ENCODE data around the gene PDYN. TPM values are rescaled to one million over a fixed set of nuclear protein-coding genes. Genes with fewer than 3 reads are reported as not detected.

PDYN gene
- polyA plus RNA-seq, 1 donor (not counting 4 experiments of a cell fraction or from before 2014, with no cell fraction given): not detected

- dilution Hi-C loops (cut with MboI; ENCODE audit: extremely low pct_ligation_motif_present, low sequenced_read_pairs): no loop called here
- FAIRE-seq: no peak
Observed at GRCh38 chr20:1930165-1930564, 63.7 kb downstream of the PDYN start.

DNA sequence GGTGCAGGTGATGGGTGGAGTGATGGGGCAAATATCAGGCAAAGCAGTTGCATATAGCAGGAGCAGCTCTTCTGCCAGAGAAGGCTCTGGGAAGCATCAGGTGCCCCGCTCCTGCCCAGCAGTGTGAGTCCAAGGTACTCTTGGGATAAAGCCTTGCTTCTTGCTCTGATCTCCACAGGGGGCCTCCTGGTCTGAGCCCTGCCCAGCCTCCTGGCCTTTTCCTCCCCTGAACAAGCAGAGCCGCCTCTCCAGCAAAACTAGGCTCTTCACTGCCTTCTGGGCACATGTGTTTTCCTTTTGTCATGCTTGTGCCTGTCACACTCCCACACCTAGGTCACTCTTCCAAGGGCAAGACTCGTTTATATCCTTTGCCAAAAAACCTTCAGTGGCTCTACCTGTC is 64.4 kb downstream of the PDYN start:
- dilution Hi-C loops (cut with MboI; ENCODE audit: extremely low pct_ligation_motif_present, low sequenced_read_pairs): no loop called here
- H3K9me3 ChIP-seq (ENCODE audit: control insufficient read depth, low read depth, low read length): no peaks in the 10 kb centered on the region
- no peaks in the 10 kb centered on the region for H3K27me3 ChIP-seq (ENCODE audit: control insufficient read depth, extremely low read depth, insufficient read depth, low read length)
- no peak for FAIRE-seq
- no peaks in the 10 kb centered on the region for H3K79me2 ChIP-seq (ENCODE audit: control insufficient read depth, insufficient read depth, low read length)
- DNase-seq (ENCODE audit: low read depth, low spot score): no peak
- peaks cover 8 to 12% of the 10 kb centered on the region in 2 experiments for H3K36me3 ChIP-seq (ENCODE audit: control insufficient read depth in 2 of 2, extremely low read depth in 1 of 2, insufficient read depth in 2 of 2, low read length in 2 of 2)
- no peak overlapping the region for H3K27ac ChIP-seq (ENCODE audit: control insufficient read depth, insufficient read depth, low read length)
- H2AFZ ChIP-seq (ENCODE audit: control insufficient read depth, low read length): no peak overlapping the region
- no peak overlapping the region for H3K9ac ChIP-seq (ENCODE audit: control insufficient read depth, extremely low read depth, insufficient read depth, low read length)
- H3K4me1 ChIP-seq (ENCODE audit: control insufficient read depth, extremely low read depth, insufficient read depth, low read length): peaks cover 15% of the 10 kb centered on the region
- TF ChIP-seq, protein P1, sequence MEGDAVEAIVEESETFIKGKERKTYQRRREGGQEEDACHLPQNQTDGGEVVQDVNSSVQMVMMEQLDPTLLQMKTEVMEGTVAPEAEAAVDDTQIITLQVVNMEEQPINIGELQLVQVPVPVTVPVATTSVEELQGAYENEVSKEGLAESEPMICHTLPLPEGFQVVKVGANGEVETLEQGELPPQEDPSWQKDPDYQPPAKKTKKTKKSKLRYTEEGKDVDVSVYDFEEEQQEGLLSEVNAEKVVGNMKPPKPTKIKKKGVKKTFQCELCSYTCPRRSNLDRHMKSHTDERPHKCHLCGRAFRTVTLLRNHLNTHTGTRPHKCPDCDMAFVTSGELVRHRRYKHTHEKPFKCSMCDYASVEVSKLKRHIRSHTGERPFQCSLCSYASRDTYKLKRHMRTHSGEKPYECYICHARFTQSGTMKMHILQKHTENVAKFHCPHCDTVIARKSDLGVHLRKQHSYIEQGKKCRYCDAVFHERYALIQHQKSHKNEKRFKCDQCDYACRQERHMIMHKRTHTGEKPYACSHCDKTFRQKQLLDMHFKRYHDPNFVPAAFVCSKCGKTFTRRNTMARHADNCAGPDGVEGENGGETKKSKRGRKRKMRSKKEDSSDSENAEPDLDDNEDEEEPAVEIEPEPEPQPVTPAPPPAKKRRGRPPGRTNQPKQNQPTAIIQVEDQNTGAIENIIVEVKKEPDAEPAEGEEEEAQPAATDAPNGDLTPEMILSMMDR (optimal IDR thresholded peaks at IDR 0.05 in 1 of 3, IDR thresholded peaks at IDR 0.05 in 1 of 3, conservative IDR thresholded peaks at IDR 0.05 in 1 of 3; ENCODE audit: extremely low read depth in 1 of 3, insufficient read depth in 2 of 3, low read length in 3 of 3): no peak
- no peak for TF ChIP-seq EZH2 (IDR thresholded peaks at IDR 0.05; ENCODE audit: low read length)
- H4K20me1 ChIP-seq (ENCODE audit: control insufficient read depth, extremely low read depth, insufficient read depth, low read length): no peaks in the 10 kb centered on the region
- H3K9me1 ChIP-seq (ENCODE audit: control insufficient read depth, extremely low read depth, insufficient read depth, low read length): no peaks in the 10 kb centered on the region
- H3K4me2 ChIP-seq (ENCODE audit: control insufficient read depth, extremely low read depth, insufficient read depth, low read depth, low read length): no peak overlapping the region
- H3K4me3 ChIP-seq (ENCODE audit: control insufficient read depth in 2 of 3, extremely low read depth in 1 of 3, insufficient read depth in 2 of 3, low read depth in 1 of 3, low read length in 3 of 3): no peak overlapping the region

More at GRCh38 chr20:1930165-1930564, 63.7 kb downstream of the PDYN start:
- Histone ChIP-seq H3K9me1 (ENCODE audit: control insufficient read depth, extremely low read depth, insufficient read depth, low read length) (no peaks in the 10 kb centered on the region), H3K4me2 (ENCODE audit: control insufficient read depth, extremely low read depth, insufficient read depth, low read depth, low read length) (no peak overlapping the region), H2AFZ (ENCODE audit: control insufficient read depth, low read length) (no peak overlapping the region), H3K27me3 (ENCODE audit: control insufficient read depth, extremely low read depth, insufficient read depth, low read length) (no peaks in the 10 kb centered on the region), H3K9ac (ENCODE audit: control insufficient read depth, extremely low read depth, insufficient read depth, low read length) (no peak overlapping the region), H4K20me1 (ENCODE audit: control insufficient read depth, extremely low read depth, insufficient read depth, low read length) (no peaks in the 10 kb centered on the region), H3K4me1 (ENCODE audit: control insufficient read depth, extremely low read depth, insufficient read depth, low read length) (peaks cover 22% of the 10 kb centered on the region), H3K4me3 (ENCODE audit: control insufficient read depth in 2 of 3, extremely low read depth in 1 of 3, insufficient read depth in 2 of 3, low read depth in 1 of 3, low read length in 3 of 3) (no peak overlapping the region), H3K79me2 (ENCODE audit: control insufficient read depth, insufficient read depth, low read length) (no peaks in the 10 kb centered on the region), H3K27ac (ENCODE audit: control insufficient read depth, insufficient read depth, low read length) (no peak overlapping the region), H3K9me3 (ENCODE audit: control insufficient read depth, low read depth, low read length) (no peaks in the 10 kb centered on the region), H3K36me3 (ENCODE audit: control insufficient read depth in 2 of 2, extremely low read depth in 1 of 2, insufficient read depth in 2 of 2, low read length in 2 of 2) (peaks cover 6 to 9% of the 10 kb centered on the region in 2 experiments)
- TF ChIP-seq, protein P1 (optimal IDR thresholded peaks at IDR 0.05 in 1 of 3, IDR thresholded peaks at IDR 0.05 in 1 of 3, conservative IDR thresholded peaks at IDR 0.05 in 1 of 3; ENCODE audit: extremely low read depth in 1 of 3, insufficient read depth in 2 of 3, low read length in 3 of 3): no peak
- no peak for TF ChIP-seq EZH2 (IDR thresholded peaks at IDR 0.05; ENCODE audit: low read length)
- DNase-seq (ENCODE audit: low read depth, low spot score): no peak

Measured in keratinocyte (primary cell).